Stimulated activated CD4-positive, alpha-beta T cell treated with anti-CD3 and anti-CD28 coated beads, Interleukin-12 subunit alpha, Interleukin-12 subunit beta, amount 100 ng/mL, for 48 hours (primary cell): ENCODE results near the gene PPP4R4.
"Not testable (repeated sequence)": the region's sequence is repeated elsewhere in the genome, so short reads cannot be mapped to it uniquely, and the experiment has no call there.

Experiments used
- DNase-seq, 3 donors: peaks; one replicate each; pipeline ENCODE4 v3.0.0-alpha.2; 2020; ENCODE audit warnings: low read depth in 2 of 3, low spot score in 1 of 3

PPP4R4 gene

DNA sequence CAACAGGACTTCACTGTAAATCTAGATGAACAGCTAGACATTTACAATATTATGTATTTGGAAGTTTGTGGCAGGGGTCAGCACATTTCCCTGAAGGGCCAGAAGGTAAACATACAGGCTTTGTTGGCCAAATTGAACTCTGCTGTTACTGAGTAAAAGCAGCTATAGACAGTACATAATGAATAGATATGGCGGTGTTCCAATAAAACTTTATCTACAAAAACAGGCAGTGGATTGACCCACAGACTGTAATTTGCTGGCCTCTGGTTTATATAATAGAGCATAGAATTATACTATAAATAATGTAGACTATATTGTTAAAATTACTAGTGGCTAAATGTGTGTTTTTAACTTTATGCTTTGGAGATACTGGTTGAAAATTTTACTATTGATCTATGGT is 93.2 kb downstream of the PPP4R4 start:
- no peak for DNase-seq

DNA sequence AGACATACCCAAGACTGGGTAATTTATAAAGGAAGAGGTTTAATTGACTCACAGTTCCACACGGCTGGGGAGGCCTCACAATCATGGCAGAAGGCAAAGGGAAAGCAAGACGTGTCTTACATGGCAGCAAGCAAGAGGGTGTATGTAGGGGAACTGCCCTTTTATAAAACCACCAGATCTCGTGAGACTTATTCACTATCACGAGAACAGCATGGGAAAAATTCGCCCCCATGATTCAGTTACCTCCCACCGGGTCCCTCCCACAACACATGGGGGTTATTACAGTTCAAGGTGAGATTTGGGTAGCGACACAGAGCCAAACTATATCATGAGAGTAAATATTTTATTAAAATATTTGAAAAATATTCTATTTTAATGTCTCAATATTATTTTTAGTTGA is 94.5 kb downstream of the PPP4R4 start:
- DNase-seq = not testable (repeated sequence)

GRCh38 chr14:94269156-94269555 is 95.0 kb downstream of the PPP4R4 start:
- no peak for DNase-seq

DNA sequence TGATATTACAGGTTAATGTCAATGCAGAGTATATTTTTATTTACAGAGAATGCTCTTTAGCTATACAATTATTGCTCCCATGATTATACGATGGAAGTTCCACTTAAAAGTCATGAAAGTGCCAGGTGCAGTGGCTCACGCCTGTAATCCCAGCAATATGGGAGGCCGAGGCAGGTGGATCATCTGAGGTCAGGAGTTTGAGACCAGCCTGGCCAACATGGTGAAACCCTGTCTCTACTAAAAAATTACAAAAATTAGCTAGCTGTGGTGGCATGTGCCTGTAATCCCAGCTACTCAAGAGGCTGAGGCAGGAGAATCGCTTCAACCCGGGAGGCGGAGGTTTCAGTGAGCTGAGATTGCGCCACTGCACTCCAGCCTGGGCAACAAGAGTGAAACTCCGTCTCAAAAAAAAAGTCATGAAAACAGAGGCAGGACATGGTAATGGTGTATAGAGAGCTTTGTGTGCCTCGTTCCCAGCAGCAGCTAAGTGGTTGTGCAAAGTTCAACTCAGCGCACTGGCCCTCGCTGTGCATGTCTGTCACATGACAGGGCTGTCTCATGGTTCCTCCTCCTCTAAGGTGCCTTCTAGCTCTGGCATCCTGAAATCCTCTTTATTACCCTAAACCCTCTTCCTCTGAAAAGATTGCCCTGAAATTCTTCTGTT is 102.9 kb downstream of the PPP4R4 start:
- DNase-seq = not testable (repeated sequence)

DNA sequence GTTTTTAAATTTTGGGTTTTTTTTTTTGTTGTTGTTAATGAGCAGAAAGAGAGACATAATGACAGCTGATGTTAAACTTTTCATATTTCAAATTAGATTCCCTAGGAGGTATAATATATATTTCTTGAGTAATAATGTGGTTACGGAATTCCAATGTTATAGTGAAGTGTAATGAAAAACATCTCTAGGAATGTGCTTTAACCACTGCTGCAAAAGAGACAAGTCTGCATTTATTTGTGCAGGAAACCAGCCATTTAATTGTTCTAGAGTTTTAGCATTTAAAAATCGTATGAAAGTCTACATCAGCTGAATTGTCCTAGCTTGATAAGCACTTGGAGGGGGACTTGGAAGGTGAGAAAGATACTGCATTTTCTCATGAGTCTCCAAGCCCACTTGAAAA is 104.6 kb downstream of the PPP4R4 start:
- DNase-seq = no peak

GRCh38 chr14:94282991-94283723 is 109.0 kb downstream of the PPP4R4 start:
- DNase-seq = no peak

- no peak for DNase-seq
Measured at GRCh38 chr14:94284221-94284620, 110.1 kb downstream of the PPP4R4 start.

DNA sequence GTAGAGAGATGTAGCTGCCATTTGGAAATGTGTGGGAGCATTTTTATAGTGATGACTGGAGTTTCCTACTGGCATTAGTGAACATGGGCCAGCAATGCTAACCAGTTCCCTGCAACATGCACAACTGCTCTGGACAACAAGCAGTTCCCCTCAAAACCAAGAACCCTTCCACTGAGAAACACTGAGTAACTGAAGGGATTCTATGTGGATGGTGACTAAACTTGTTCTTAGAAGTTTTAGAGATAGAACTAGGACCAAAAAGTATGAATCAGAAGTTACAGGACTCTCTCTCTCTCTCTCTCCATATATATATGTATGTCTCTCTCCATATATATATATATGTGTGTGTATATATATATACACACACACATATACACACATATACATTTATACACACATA is 111.0 kb downstream of the PPP4R4 start:
- no peak for DNase-seq

- DNase-seq = no peak
Measured at GRCh38 chr14:94288610-94289465, 114.7 kb downstream of the PPP4R4 start.

GRCh38 chr14:94290197-94290596 is 116.1 kb downstream of the PPP4R4 start:
- no peak for DNase-seq

DNA sequence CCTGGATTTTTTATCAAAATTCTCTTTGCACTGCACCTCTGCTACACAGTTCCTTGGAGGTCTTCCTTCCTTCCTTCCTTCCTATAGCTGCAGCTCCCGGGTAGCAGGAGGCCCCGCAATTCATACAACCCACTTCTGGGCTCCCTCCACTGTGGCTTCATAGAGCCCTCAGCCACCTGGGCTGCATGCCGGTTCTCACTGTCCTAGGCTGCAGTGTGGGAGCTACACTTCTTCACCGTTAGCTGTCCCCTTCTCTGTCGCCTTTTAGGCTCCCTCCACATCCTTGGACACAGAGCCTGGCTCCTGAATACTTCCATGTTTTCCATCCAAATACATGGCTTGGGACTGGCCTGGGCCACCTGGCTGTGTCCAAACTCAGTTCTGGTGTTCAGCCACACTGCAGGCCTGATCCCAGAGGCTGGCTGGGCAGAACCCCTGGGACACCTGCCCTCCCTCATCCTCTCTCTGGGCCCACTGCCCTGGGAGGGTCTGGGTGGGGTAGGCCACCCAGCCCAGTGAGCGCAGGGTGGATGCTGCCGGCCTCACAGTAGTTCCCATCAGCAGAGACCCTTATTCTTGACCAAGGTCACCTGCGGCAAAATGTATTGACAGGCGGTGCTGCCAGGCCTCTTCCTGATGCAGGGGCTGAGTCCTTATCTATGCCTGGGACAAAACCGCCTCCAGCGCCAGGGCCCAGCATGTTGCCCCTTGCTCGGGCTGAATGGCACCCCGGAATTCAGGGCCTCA is 117.2 kb downstream of the PPP4R4 start:
- DNase-seq = no peak

- DNase-seq = no peak
Measured at GRCh38 chr14:94291906-94292525, 117.9 kb downstream of the PPP4R4 start.

DNA sequence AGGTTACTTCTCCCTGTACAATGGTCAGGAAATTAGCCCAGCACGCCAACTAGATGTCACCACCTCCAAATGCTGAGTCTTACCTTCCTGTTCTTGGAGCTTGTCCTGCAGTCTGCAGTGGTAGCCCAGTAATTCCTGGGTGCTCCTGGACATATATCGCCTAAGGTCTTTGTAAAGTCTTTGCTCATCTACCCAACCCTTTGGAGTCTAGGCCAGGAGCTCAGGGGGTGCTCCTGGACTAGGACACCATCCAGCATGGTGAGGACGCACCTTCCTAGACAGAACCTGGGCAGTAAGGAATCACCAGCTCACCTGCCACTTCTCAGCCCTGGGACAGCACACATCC is 118.4 kb downstream of the PPP4R4 start:
- no peak for DNase-seq

DNA sequence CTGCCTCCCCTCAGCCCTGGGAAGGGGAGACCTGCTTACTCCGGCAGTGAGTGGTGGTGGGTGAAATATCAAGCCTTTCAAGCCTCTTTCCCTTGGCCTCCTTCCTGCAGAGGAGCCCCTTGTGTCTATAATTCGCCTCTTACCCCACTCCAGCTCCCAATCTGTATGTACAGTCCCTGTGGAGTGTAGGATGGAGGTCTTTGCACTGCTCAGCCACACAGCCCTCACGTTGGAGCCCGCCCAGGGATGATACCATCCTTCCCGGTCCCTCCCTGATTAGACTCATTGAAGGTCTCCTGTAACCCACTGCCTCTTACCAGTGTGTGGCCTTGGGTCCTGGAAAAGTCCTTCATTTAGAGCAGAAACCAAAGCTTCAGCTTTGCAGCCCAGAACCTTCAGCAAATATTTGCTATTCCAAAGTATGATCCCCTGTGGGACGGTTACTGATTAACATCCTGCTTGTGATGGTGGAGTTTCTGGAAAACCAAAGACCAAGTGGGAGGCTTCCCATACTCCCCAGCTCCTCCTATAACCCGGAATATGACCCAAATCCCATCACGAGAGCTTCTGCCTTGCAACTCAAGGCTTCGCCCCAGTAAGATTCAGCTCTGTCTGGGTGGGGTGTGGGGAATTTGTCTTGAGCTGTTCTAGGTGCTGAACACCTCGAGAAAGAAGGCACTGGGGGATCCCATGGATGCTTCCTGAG is 118.9 kb downstream of the PPP4R4 start, which contains the start of gene SERPINA10:
Gene SERPINA10, minus strand, starts transcription at position 397 of the 706 bp plus-strand sequence. CDS start 2,675 bp downstream, outside the sequence.
- no peak for DNase-seq

DNA sequence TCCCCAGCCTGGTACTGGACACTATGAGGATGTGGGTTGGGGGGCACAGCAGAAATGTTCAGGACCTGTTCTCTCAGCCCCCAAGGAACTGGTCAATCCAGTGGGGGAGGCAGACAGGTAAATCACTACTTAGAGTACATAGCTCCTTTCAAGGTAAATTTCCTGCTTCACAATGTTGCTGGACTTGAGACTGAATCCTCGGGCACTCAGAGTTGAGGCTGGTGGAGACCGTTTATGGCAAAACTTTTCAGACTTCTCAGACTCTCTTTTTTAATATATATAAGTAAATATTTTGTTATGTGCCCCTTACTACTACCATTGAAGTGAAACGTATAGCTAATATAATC is 119.4 kb downstream of the PPP4R4 start:
- no peak for DNase-seq

DNA sequence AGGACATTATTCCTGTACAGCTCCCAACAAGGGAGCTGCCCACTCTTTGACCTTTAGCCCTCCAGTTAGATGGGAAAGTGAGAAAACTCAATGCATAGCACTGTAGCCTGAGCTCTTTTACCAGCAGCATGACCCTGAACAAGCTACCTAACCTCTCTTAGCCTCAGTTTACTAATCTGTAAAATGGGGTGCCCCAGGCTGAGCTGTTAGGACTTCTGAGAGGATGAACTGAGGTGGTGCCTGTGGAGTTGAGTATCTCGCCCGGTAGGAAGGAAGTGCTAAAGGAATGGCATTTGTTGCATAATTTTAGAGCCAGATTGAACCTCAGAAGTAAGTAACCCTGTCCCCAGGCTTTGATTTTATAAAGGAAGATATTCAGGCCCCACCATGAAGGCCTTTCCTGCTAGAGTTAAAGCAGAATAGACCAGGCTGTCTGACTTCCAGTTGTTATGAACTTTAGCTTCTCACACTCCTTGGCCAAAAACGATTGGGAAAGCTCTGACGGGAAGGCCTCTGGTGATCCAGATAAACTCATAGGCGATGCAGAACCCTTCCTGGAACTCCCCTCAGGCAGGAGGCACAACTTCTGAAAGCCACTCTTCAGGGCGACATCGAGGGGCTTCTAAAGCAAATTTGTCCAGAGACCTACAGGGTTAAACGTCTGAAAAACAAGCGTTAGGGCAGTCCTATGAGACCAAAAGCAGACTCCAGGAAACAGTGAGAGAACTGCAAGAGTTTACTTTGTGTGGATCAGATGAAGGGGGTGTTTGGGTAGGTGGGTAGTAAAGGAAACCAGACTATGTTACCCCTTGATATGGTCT is 121.4 kb downstream of the PPP4R4 start:
- DNase-seq = no peak

DNA sequence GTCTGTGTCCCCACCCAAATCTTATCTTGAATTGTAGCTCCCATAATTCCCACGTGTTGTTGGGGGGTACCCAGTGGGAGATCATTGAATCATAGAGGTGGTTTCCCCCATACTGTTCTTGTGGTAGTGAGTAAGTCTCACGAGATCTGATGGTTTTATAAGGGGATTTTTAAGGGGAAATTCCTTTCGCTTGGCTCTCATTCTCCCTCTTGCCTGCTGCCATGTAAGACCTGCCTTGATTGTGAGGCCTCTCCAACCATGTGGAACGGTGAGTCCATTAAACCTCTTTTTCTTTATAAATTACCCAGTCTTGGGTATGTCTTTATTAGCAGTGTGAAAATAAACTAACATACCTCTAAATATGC is 122.0 kb downstream of the PPP4R4 start:
- not testable (repeated sequence) for DNase-seq

DNA sequence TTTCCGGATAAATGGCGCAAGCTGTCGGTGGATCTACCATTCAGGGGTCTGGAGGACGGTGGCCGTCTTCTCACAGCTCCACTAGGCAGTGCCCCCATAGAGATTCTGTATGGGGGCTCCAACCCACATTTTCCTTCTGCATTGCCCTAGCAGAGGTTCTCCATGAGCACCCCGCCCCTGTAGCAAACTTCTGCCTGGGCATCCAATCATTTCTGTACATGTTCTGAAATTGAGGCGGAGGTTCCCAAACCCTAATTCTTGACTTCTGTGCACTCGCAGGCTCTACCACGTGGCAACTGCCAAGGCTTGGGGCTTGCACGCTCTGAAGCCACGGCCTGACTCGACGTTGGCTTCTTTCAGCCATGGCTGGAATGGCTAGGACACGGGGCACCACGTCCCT is 124.0 kb downstream of the PPP4R4 start:
- DNase-seq = no peak

DNA sequence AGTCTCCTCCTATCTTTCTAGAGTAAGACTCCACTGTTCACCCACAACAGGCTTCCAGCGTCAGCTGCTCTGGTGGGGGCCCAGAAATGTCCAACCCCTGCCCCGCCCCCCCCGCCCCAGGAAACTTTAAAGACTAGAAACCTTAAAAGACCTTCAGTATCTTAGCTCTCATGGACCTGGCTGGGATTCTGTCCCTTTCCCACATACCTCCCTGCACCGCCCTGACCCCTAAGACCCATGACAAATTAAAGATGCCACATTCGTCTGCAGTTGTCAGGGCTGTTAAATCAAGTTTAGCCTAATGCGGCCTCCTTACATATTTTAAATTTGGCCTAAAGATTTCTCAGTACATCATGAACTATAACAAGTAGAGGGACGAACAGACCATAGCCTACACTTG is 129.0 kb downstream of the PPP4R4 start:
- no peak for DNase-seq
